Ishikawa (cell line): ENCODE results near the gene SLC35A3.

ENCODE experiments used
- CEBPB ChIP-seq: IDR thresholded peaks from 2 replicates; pipeline ENCODE4 v1.6.1; 2012
- CREB1 ChIP-seq: IDR thresholded peaks from 2 replicates; pipeline ENCODE4 v1.6.1; 2012; ENCODE audit warnings: low read depth
- EGR1 ChIP-seq: IDR thresholded peaks from 2 replicates; pipeline ENCODE4 v1.6.1; 2012
- EP300 ChIP-seq: IDR thresholded peaks from 2 replicates; pipeline ENCODE4 v1.6.1; 2012; ENCODE audit warnings: borderline replicate concordance
- FOXM1 ChIP-seq: IDR thresholded peaks from 2 replicates; pipeline ENCODE4 v1.6.1; 2012; ENCODE audit warnings: low read depth, borderline replicate concordance
- NFIC ChIP-seq: IDR thresholded peaks from 2 replicates; pipeline ENCODE4 v1.6.1; 2012
- RAD21 ChIP-seq: IDR thresholded peaks from 2 replicates; pipeline ENCODE4 v1.6.1; 2012; ENCODE audit warnings: low read depth
- REST ChIP-seq: IDR thresholded peaks from 2 replicates; pipeline ENCODE4 v1.6.1; 2012; ENCODE audit warnings: low read depth, mild to moderate bottlenecking
- TAF1 ChIP-seq: IDR thresholded peaks from 2 replicates; pipeline ENCODE4 v1.6.1; 2012; ENCODE audit warnings: low read depth, mild to moderate bottlenecking
- TCF12 ChIP-seq: IDR thresholded peaks from 2 replicates; pipeline ENCODE4 v1.6.1; 2012; ENCODE audit warnings: low read depth
- TEAD4 ChIP-seq: IDR thresholded peaks from 2 replicates; pipeline ENCODE4 v1.6.1; 2012
- USF1 ChIP-seq: IDR thresholded peaks from 2 replicates; pipeline ENCODE4 v1.6.1; 2012
- YY1 ChIP-seq: IDR thresholded peaks from 2 replicates; pipeline ENCODE4 v1.6.1; 2012; ENCODE audit warnings: low read depth
- ZBTB7A ChIP-seq: IDR thresholded peaks from 2 replicates; pipeline ENCODE4 v1.6.1; 2012; ENCODE audit warnings: low read depth
- TF ChIP-seq, protein P1 (sequence below): IDR thresholded peaks from 2 replicates; pipeline ENCODE4 v1.6.1; 2012

The SLC35A3 gene

DNA sequence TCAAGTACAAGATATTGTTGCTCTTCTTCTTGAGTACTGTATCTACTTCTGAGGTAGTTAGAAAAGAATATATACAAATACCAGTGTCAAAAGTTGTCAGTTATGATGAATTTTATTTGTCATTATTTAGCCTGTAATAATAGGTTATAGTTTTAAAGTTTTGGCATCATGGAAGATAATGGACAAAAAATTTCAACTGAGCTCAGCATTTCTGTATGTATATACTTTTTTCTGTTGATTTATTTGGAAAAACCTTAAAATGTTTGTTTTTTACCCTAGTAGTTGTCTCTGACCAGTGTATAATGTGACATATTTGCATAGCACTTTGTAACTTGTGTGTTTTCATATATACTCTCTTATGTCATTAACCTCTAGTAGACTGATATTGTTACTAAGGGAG is 11.1 kb downstream of the SLC35A3 start:
- TF ChIP-seq, protein P1, sequence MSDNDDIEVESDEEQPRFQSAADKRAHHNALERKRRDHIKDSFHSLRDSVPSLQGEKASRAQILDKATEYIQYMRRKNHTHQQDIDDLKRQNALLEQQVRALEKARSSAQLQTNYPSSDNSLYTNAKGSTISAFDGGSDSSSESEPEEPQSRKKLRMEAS: no peak
- TF ChIP-seq ZBTB7A: no peak
- TF ChIP-seq YY1: no peak
- TF ChIP-seq RAD21: no peak
- no peak for TF ChIP-seq EP300
- no peak for TF ChIP-seq USF1
- TF ChIP-seq TCF12: no peak
- TF ChIP-seq NFIC: no peak
- TF ChIP-seq EGR1: no peak
- no peak for TF ChIP-seq TEAD4
- TF ChIP-seq TAF1: no peak
- TF ChIP-seq REST: no peak
- no peak for TF ChIP-seq CREB1
- TF ChIP-seq CEBPB: no peak
- no peak for TF ChIP-seq FOXM1

DNA sequence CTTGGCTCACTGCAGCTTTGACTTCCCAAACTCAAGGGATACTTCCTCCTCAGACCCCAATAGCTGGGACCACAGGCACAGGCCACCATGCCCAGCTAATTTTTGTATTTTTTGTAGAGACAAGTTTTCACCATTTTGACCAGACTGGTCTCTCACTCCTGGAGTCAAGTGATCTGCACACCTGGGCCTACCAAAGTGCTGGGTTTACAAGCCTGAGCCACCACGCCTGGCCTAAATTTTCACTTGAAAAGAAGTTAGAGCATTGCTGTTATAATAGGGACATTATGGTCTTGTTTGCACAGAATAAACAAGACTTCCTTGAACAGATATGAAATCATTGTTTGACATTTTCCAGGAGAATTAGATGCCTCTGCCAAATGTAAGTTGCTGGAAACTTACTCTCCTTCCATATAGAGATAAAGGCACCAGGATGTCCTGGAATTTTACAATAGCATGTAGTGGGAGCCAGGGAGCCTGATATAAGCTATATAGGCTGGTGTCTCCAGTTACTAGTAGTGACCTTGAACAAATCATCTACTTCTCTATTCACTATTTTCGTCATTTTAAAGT is 16.9 kb downstream of the SLC35A3 start:
- TF ChIP-seq ZBTB7A (no peak), EGR1 (no peak)
- TF ChIP-seq, protein P1: no peak

- TF ChIP-seq TEAD4 (no peak), TAF1 (no peak), RAD21 (no peak), USF1 (no peak), CREB1 (no peak), EGR1 (no peak)
- TF ChIP-seq, protein P1: no peak
Measured at GRCh38 chr1:99988210-99988765, 18.5 kb downstream of the SLC35A3 start.

DNA sequence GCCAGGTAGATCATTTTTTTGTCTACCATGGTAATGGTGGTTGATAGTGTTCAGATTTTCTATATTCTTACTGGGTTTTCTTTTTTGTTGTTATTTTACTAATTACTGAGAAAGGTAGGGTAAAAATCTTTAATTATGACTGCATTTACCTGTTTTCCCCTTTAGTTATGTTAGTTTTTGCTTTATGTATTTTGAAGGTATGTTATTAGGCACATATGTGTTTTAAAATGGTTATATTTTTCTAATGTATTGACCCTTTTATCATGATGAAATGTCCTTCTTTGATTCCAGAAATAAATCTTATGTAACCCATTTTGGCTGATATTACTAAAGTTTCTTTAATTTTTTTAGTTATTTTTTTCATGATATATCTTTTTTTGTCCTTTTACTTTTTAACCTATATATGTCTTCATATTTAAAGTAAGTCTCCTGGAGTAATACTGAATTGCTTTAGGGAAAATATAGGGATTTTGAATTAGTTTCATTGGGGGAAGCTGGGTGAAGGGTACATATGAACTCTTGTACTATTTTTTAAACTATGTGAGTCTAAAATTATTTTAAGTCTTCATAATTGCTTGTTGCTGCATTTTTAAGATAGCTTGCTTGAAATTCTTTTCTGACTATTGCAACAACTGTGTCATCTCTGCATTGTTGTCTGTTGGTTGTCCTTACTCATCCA is 22.4 kb downstream of the SLC35A3 start:
- TF ChIP-seq EGR1 (no peak), CEBPB (no peak), USF1 (no peak), REST (no peak), NFIC (no peak), ZBTB7A (no peak), TEAD4 (no peak), TCF12 (no peak), CREB1 (no peak), FOXM1 (no peak), EP300 (no peak), TAF1 (no peak), RAD21 (no peak), YY1 (no peak)
- TF ChIP-seq, protein P1: no peak
